ENCODE measurements around the gene GJD3. TPM values are rescaled to one million over a fixed set of nuclear protein-coding genes. Genes with fewer than 3 reads are reported as not detected.

GJD3 gene
- total RNA-seq, 2 experiments from 2014 or later: not detected

GRCh38 chr17:40319651-40320540 is 44.6 kb downstream of the GJD3 start:
- Histone ChIP-seq H3K4me3 (ENCODE audit: low read depth, low read length, poor library complexity, severe bottlenecking) (no peak overlapping the region), H3K4me2 (ENCODE audit: low read length) (peak overlapping the region; percentile 93; the same call in 1 of the 2 replicates), H3K9me2 (ENCODE audit: insufficient read depth, low read length) (no peaks in the 10 kb centered on the region), H3K27ac (ENCODE audit: low read depth, low read length, poor library complexity, severe bottlenecking) (no peak overlapping the region), H4K20me1 (ENCODE audit: insufficient read depth, low read length) (peaks cover 9% of the 10 kb centered on the region; the same call in 1 of the 2 replicates), H3K79me2 (ENCODE audit: insufficient read depth, low read depth, low read length) (no peaks in the 10 kb centered on the region), H3K4me1 (ENCODE audit: insufficient read depth, low read length, poor library complexity, severe bottlenecking) (peaks cover 68% of the 10 kb centered on the region), H3K9me3 (ENCODE audit: low read length) (no peaks in the 10 kb centered on the region), H2AFZ (ENCODE audit: low read length) (no peak overlapping the region), H3K36me3 (ENCODE audit: insufficient read depth, low read length) (no peaks in the 10 kb centered on the region)
- intact Hi-C loops (cut with micrococcal nuclease; ENCODE audit: unreplicated experiment): no loop called here
- no peak for DNase-seq (ENCODE audit: low spot score)
- TF ChIP-seq EZH2phosphoT487 (IDR thresholded peaks at IDR 0.05; ENCODE audit: borderline replicate concordance, low read depth, low read length): no peak
- TF ChIP-seq CTCF (conservative IDR thresholded peaks at IDR 0.05; ENCODE audit: low read length): no peak
- no TSS peak for BruUV-seq (replicated peaks)
- POLR2A ChIA-PET: no interaction called here
- CTCF ChIA-PET (ENCODE audit: unreplicated experiment): interaction anchor here (0.7 kb wide), 1 partner anchor 10 kb away, joined by 3 read pairs; no protein-coding TSS in a partner anchor

GRCh38 chr17:40318830-40319391 is 45.6 kb downstream of the GJD3 start:
- Histone ChIP-seq H2AFZ (ENCODE audit: low read length) (peak overlapping the region; percentile 66; the same call in 1 of the 2 replicates), H3K79me2 (ENCODE audit: insufficient read depth, low read depth, low read length) (no peaks in the 10 kb centered on the region)
- no peak for DNase-seq (ENCODE audit: low spot score)

More at GRCh38 chr17:40318830-40319391, 45.6 kb downstream of the GJD3 start:
- intact Hi-C loops (cut with micrococcal nuclease; ENCODE audit: unreplicated experiment): no loop called here
- Histone ChIP-seq H3K9me3 (ENCODE audit: low read length) (no peaks in the 10 kb centered on the region), H3K9me2 (ENCODE audit: insufficient read depth, low read length) (no peaks in the 10 kb centered on the region), H3K4me2 (ENCODE audit: low read length) (peak overlapping the region; percentile 93), H3K36me3 (ENCODE audit: insufficient read depth, low read length) (no peaks in the 10 kb centered on the region), H4K20me1 (ENCODE audit: insufficient read depth, low read length) (peaks cover 9% of the 10 kb centered on the region; the same call in 1 of the 2 replicates), H3K4me1 (ENCODE audit: insufficient read depth, low read length, poor library complexity, severe bottlenecking) (peaks cover 58% of the 10 kb centered on the region), H3K4me3 (ENCODE audit: low read depth, low read length, poor library complexity, severe bottlenecking) (peak overlapping the region; percentile 77), H3K27ac (ENCODE audit: low read depth, low read length, poor library complexity, severe bottlenecking) (no peak overlapping the region)
- CTCF ChIA-PET (ENCODE audit: unreplicated experiment): interaction anchor here (0.7 kb wide), 1 partner anchor 9 kb away, joined by 3 read pairs; no protein-coding TSS in a partner anchor
- TF ChIP-seq EZH2phosphoT487 (IDR thresholded peaks at IDR 0.05; ENCODE audit: borderline replicate concordance, low read depth, low read length) (no peak), CTCF (conservative IDR thresholded peaks at IDR 0.05; ENCODE audit: low read length) (peak; percentile 35; the same call in 1 of the 2 replicates)
- POLR2A ChIA-PET: no interaction called here
- BruUV-seq (replicated peaks): no TSS peak

All from OCI-LY7 (cell line).